ENCODE results near the gene PHOSPHO2. TPM values are rescaled to one million over a fixed set of nuclear protein-coding genes. Genes with fewer than 3 reads are reported as not detected.

Gene PHOSPHO2
- total RNA-seq, 1 experiment from 2014 or later, result 5.9 TPM

GRCh38 chr2:169649278-169649677 is 45.0 kb upstream of the PHOSPHO2 start:
- ATAC-seq (no peak), DNase-seq (no peak)
- Histone ChIP-seq H3K9me2 (replicated peaks; ENCODE audit: low read length) (no peaks in the 10 kb centered on the region), H3K27ac (ENCODE audit: low read length) (no peak overlapping the region), H3K36me3 (ENCODE audit: low read depth, low read length) (no peaks in the 10 kb centered on the region), H4K20me1 (ENCODE audit: low read length) (no peaks in the 10 kb centered on the region), H2AFZ (ENCODE audit: low read length) (no peak overlapping the region), H3K9ac (ENCODE audit: low read length) (no peak overlapping the region), H3K79me2 (ENCODE audit: low read length) (no peaks in the 10 kb centered on the region), H3K4me2 (ENCODE audit: low read length) (no peak overlapping the region), H3K4me3 (ENCODE audit: low read length) (no peak overlapping the region), H3K4me1 (ENCODE audit: insufficient read depth, low read length) (no peaks in the 10 kb centered on the region), H3K9me3 (ENCODE audit: low read length) (no peaks in the 10 kb centered on the region), H3K27me3 (ENCODE audit: low read length) (no peaks in the 10 kb centered on the region), H3F3A (ENCODE audit: low read length, unreplicated experiment) (no peaks in the 10 kb centered on the region)
- CTCF ChIA-PET, result no interaction called here
- POLR2A ChIA-PET (ENCODE audit: unreplicated experiment), result no interaction called here
- no TSS peak for BruUV-seq (replicated peaks)
- intact Hi-C loops (cut with micrococcal nuclease), result loop anchor here (5.0 kb wide), 1 partner anchor 33 kb away; no protein-coding TSS in a partner anchor
- TF ChIP-seq EZH2phosphoT487 (IDR thresholded peaks at IDR 0.05; ENCODE audit: borderline replicate concordance, low read length), result no peak
- TF ChIP-seq EZH2 (IDR thresholded peaks at IDR 0.05; ENCODE audit: low read length, unreplicated experiment), result no peak
- no peak for TF ChIP-seq CTCF (conservative IDR thresholded peaks at IDR 0.05; ENCODE audit: low read depth, low read length)

DNA sequence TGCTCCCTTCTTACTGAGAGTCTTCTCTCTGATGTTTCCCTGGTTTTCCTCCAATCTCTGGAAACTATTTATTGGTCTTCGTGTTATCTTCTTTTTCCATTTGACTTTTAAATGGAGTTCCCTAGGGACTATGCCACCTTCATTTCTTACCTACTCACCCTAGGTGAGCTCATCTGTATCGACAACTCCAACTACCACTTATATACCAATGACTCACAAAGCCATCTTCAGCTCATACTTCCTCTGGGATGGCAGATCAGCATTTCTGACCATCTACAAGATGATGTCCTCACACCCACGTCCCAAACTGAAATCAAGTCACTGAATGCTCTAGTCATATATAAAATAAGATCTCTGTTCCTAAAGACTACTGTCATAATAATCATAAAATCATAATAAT is 40.6 kb upstream of the PHOSPHO2 start:
- no peak for TF ChIP-seq EZH2 (IDR thresholded peaks at IDR 0.05; ENCODE audit: low read length, unreplicated experiment)
- no peak for TF ChIP-seq CTCF (conservative IDR thresholded peaks at IDR 0.05; ENCODE audit: low read depth, low read length)
- TF ChIP-seq EZH2phosphoT487 (IDR thresholded peaks at IDR 0.05; ENCODE audit: borderline replicate concordance, low read length), result no peak
- Histone ChIP-seq H3K27me3 (ENCODE audit: low read length) (no peaks in the 10 kb centered on the region), H3K4me1 (ENCODE audit: insufficient read depth, low read length) (no peaks in the 10 kb centered on the region), H3F3A (ENCODE audit: low read length, unreplicated experiment) (no peaks in the 10 kb centered on the region), H3K27ac (ENCODE audit: low read length) (no peak overlapping the region), H3K79me2 (ENCODE audit: low read length) (no peaks in the 10 kb centered on the region), H3K36me3 (ENCODE audit: low read depth, low read length) (no peaks in the 10 kb centered on the region), H3K9ac (ENCODE audit: low read length) (no peak overlapping the region), H3K4me3 (ENCODE audit: low read length) (no peak overlapping the region), H3K4me2 (ENCODE audit: low read length) (no peak overlapping the region), H3K9me3 (ENCODE audit: low read length) (no peaks in the 10 kb centered on the region), H4K20me1 (ENCODE audit: low read length) (no peaks in the 10 kb centered on the region), H2AFZ (ENCODE audit: low read length) (no peak overlapping the region), H3K9me2 (replicated peaks; ENCODE audit: low read length) (no peaks in the 10 kb centered on the region)
- intact Hi-C loops (cut with micrococcal nuclease), result no loop called here
- DNase-seq (peak; percentile 26), ATAC-seq (no peak)
- CTCF ChIA-PET, result no interaction called here
- POLR2A ChIA-PET (ENCODE audit: unreplicated experiment), result no interaction called here
- no TSS peak for BruUV-seq (replicated peaks)

GRCh38 chr2:169656164-169656563 is 38.1 kb upstream of the PHOSPHO2 start:
- CTCF ChIA-PET, result no interaction called here
- H3K27me3 ChIP-seq (ENCODE audit: low read length), result no peaks in the 10 kb centered on the region
- no peak overlapping the region for H2AFZ ChIP-seq (ENCODE audit: low read length)
- H3K4me1 ChIP-seq (ENCODE audit: insufficient read depth, low read length), result no peaks in the 10 kb centered on the region
- no peaks in the 10 kb centered on the region for H3K79me2 ChIP-seq (ENCODE audit: low read length)
- no peak overlapping the region for H3K4me2 ChIP-seq (ENCODE audit: low read length)
- DNase-seq (no peak), ATAC-seq (no peak)
- no peaks in the 10 kb centered on the region for H3K9me3 ChIP-seq (ENCODE audit: low read length)
- no peaks in the 10 kb centered on the region for H3F3A ChIP-seq (ENCODE audit: low read length, unreplicated experiment)
- no peaks in the 10 kb centered on the region for H3K36me3 ChIP-seq (ENCODE audit: low read depth, low read length)
- H3K27ac ChIP-seq (ENCODE audit: low read length), result no peak overlapping the region
- intact Hi-C loops (cut with micrococcal nuclease), result no loop called here
- H3K9ac ChIP-seq (ENCODE audit: low read length), result no peak overlapping the region
- H3K4me3 ChIP-seq (ENCODE audit: low read length), result no peak overlapping the region
- no peaks in the 10 kb centered on the region for H3K9me2 ChIP-seq (replicated peaks; ENCODE audit: low read length)
- TF ChIP-seq CTCF (conservative IDR thresholded peaks at IDR 0.05; ENCODE audit: low read depth, low read length), result no peak
- TF ChIP-seq EZH2 (IDR thresholded peaks at IDR 0.05; ENCODE audit: low read length, unreplicated experiment), result no peak
- TF ChIP-seq EZH2phosphoT487 (IDR thresholded peaks at IDR 0.05; ENCODE audit: borderline replicate concordance, low read length), result no peak
- no peaks in the 10 kb centered on the region for H4K20me1 ChIP-seq (ENCODE audit: low read length)
- POLR2A ChIA-PET (ENCODE audit: unreplicated experiment), result interaction anchor here (0.6 kb wide), 1 partner anchor 28 kb away, joined by 4 read pairs; no protein-coding TSS in a partner anchor
- BruUV-seq (replicated peaks), result no TSS peak

All from PC-3 (cell line).